Subcutaneous adipose tissue (tissue), 4 donors: ENCODE measurements around the gene QRICH2. TPM values are rescaled to one million over a fixed set of nuclear protein-coding genes. Genes with fewer than 3 reads are reported as not detected.

ENCODE experiments used
- CTCF ChIP-seq: fragments of 450-650 bp; IDR thresholded peaks from one replicate; pipeline ENCODE4 v1.5.1; 2016; ENCODE audit warnings: low read depth, mild to moderate bottlenecking, control low read depth, antibody characterized with exemption, moderate library complexity
- total RNA-seq, 4 donors: library from RNA; depleted of rRNA; stranded (reverse); fragments of >200 nt; gene quantifications; one replicate each; pipeline ENCODE4 v1.1.0, GENCODE V29; 2016

QRICH2 gene
- total RNA-seq, 4 donors from 2014 or later: 0.33 to 2.2 (median 1.4) TPM

DNA sequence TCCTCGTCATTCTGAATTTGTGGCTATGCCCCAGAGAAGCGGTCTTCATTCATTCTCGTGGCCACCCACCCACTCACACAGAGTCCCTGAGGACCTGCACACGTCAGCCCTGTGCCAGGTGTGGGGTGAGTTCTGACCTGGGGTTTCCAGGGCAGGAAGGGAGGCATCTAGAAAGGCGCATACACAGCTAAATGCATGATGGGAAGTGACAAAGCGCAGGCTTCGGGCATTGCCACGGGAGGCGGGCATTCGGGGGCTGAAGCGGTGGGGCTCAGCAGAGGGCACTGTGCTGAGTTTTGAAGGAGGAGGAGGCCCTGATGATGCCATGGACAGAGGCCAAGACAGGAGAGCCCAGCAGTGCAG lies 32.0 kb downstream of the QRICH2 start:
- no peak for TF ChIP-seq CTCF

- TF ChIP-seq CTCF: no peak
Measured at GRCh38 chr17:76275382-76276068, 32.6 kb downstream of the QRICH2 start.

GRCh38 chr17:76274112-76274956 lies 33.7 kb downstream of the QRICH2 start:
- no peak for TF ChIP-seq CTCF

DNA sequence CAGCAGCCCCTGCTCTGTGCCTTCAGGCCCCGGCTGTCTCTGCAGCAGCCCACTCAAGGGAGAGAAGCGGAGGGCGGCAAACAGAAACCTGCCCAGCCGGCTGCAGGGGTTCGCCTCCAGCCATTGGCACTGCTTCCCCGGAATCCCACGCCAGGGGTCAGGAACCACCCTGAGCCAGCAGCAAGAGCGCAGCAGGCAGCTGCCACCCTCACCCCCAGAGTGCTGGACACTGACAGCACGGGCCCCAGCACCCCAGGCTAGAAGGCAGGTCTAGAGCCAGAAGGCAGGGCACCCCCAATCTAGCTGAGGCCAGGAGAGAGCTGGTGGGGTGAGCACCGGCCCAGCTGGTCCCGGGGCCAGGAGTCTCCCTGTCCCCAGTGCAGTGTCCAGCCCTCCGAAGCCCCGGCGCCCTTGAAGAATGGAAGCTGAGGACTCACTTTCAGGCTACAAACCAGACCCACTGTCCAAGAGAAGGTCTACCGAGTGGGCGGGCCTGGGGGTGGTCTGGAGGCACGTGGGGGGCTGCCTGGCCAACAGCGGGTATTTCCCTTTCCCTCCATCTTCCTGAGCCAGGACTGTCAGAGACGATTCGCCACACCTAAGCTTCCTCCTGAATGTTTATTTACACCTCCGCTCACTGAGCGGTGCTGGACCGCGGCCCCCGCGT lies 34.5 kb downstream of the QRICH2 start:
- TF ChIP-seq CTCF: no peak

- TF ChIP-seq CTCF: no peak
Measured at GRCh38 chr17:76272541-76273444, 35.3 kb downstream of the QRICH2 start.

- no peak for TF ChIP-seq CTCF
Measured at GRCh38 chr17:76271669-76272540, 36.2 kb downstream of the QRICH2 start.
